GM19240 (cell line): ENCODE results near the gene CYP27B1.

Experiments used
- DNase-seq: peaks from one replicate; pipeline ENCODE4 v3.0.0; 2011; ENCODE audit warnings: low spot score; ENCODE audit not compliant: insufficient read length

CYP27B1 gene

GRCh38 chr12:57735952-57736740, 30.7 kb downstream of the CYP27B1 start:
- no peak for DNase-seq

- DNase-seq, result no peak
These were observed 31.6 kb downstream of the CYP27B1 start for GRCh38 chr12:57735198-57735855.

GRCh38 chr12:57734591-57734990, 32.3 kb downstream of the CYP27B1 start:
- DNase-seq, result no peak

GRCh38 chr12:57733928-57734327, 33.0 kb downstream of the CYP27B1 start:
- no peak for DNase-seq

- DNase-seq, result no peak
These were observed 33.9 kb downstream of the CYP27B1 start for GRCh38 chr12:57732726-57733593.

- DNase-seq, result no peak
These were observed 34.6 kb downstream of the CYP27B1 start for GRCh38 chr12:57732270-57732669.

- DNase-seq, result no peak
These were observed 35.3 kb downstream of the CYP27B1 start for GRCh38 chr12:57731411-57732080.

GRCh38 chr12:57730336-57731067, 36.4 kb downstream of the CYP27B1 start:
- DNase-seq, result no peak

GRCh38 chr12:57729321-57729844, 37.5 kb downstream of the CYP27B1 start:
- no peak for DNase-seq

GRCh38 chr12:57727758-57728395, 39.0 kb downstream of the CYP27B1 start:
- no peak for DNase-seq

- no peak for DNase-seq
These were observed 39.8 kb downstream of the CYP27B1 start for GRCh38 chr12:57726884-57727757.

GRCh38 chr12:57726151-57726883, 40.6 kb downstream of the CYP27B1 start:
- DNase-seq, result no peak

GRCh38 chr12:57725851-57726150, 41.1 kb downstream of the CYP27B1 start:
- no peak for DNase-seq

- no peak for DNase-seq
These were observed 41.7 kb downstream of the CYP27B1 start for GRCh38 chr12:57724936-57725740.

GRCh38 chr12:57724003-57724935, 42.6 kb downstream of the CYP27B1 start:
- no peak for DNase-seq

- DNase-seq, result no peak
These were observed 43.3 kb downstream of the CYP27B1 start for GRCh38 chr12:57723630-57723962.
